Liver (tissue), 9 donors: ENCODE measurements around the gene ASXL1. TPM values are rescaled to one million over a fixed set of nuclear protein-coding genes. Genes with fewer than 3 reads are reported as not detected.
"Not testable (repeated sequence)": the region's sequence is repeated elsewhere in the genome, so short reads cannot be mapped to it uniquely, and the experiment has no call there.

Experiments
- DNase-seq: peaks from one replicate; pipeline ENCODE4 v3.0.0-alpha.2; 2017; ENCODE audit warnings: low spot score
- H3K27ac ChIP-seq, 2 donors: one replicate each; pipeline ENCODE4 v1.7.0; 2013; ENCODE audit warnings: inconsistent platforms in 2 of 2, low read length in 2 of 2, control low read depth in 1 of 2, low read depth in 1 of 2, mild to moderate bottlenecking in 1 of 2
- H3K27me3 ChIP-seq, 4 donors: one replicate each; pipeline versions ENCODE4 v1.6.1 to v1.7.0; 2013; ENCODE audit warnings: low read length in 3 of 4, inconsistent platforms in 1 of 4, mild to moderate bottlenecking in 1 of 4, moderate library complexity in 1 of 4; ENCODE audit not compliant: control insufficient read depth in 4 of 4, insufficient read depth in 4 of 4
- H3K36me3 ChIP-seq, 4 donors: one replicate each; pipeline versions ENCODE4 v1.6.1 to v1.7.0; 2013; ENCODE audit warnings: low read length in 3 of 4, mild to moderate bottlenecking in 3 of 4, low read depth in 1 of 4, moderate library complexity in 1 of 4; ENCODE audit not compliant: control insufficient read depth in 4 of 4, insufficient read depth in 3 of 4
- H3K4me1 ChIP-seq, 4 donors: one replicate each; pipeline versions ENCODE4 v1.6.1 to v1.7.0; 2013; ENCODE audit warnings: low read length in 3 of 4, mild to moderate bottlenecking in 3 of 4, moderate library complexity in 1 of 4; ENCODE audit not compliant: control insufficient read depth in 4 of 4, insufficient read depth in 4 of 4
- H3K4me3 ChIP-seq, 3 donors: one replicate each; pipeline versions ENCODE4 v1.6.1 to v1.7.0; 2013; ENCODE audit warnings: low read length in 3 of 3, control low read depth in 1 of 3, low read depth in 1 of 3, mild to moderate bottlenecking in 1 of 3
- H3K9ac ChIP-seq, 2 donors: one replicate each; pipeline ENCODE4 v1.7.0; 2013; ENCODE audit warnings: low read length in 2 of 2, mild to moderate bottlenecking in 2 of 2, moderate library complexity in 2 of 2, control low read depth in 1 of 2, low read depth in 1 of 2
- H3K9me3 ChIP-seq, 4 donors: one replicate each; pipeline versions ENCODE4 v1.6.1 to v1.7.0; 2013; ENCODE audit warnings: low read length in 3 of 4; ENCODE audit not compliant: control insufficient read depth in 4 of 4
- EGR1 ChIP-seq, 2 donors: IDR thresholded peaks; 2 replicates each; pipeline ENCODE4 v1.6.1; 2016 to 2018; ENCODE audit warnings: antibody characterized with exemption in 2 of 2, low read depth in 2 of 2
- FOXA1 ChIP-seq: IDR thresholded peaks from 2 replicates; pipeline ENCODE4 v1.6.1; 2016; ENCODE audit warnings: antibody characterized with exemption
- FOXA2 ChIP-seq: IDR thresholded peaks from 2 replicates; pipeline ENCODE4 v1.6.1; 2016; ENCODE audit warnings: antibody characterized with exemption
- GABPA ChIP-seq, 2 donors: IDR thresholded peaks in 1 of 2; conservative IDR thresholded peaks in 1 of 2; 2 replicates each; pipeline ENCODE4 v1.6.1; 2016; ENCODE audit warnings: antibody characterized with exemption in 2 of 2, mild to moderate bottlenecking in 1 of 2, moderate library complexity in 1 of 2
- HNF4A ChIP-seq, 2 donors: conservative IDR thresholded peaks; 2 replicates each; pipeline ENCODE4 v1.6.1; 2016; ENCODE audit warnings: antibody characterized with exemption in 2 of 2, mild to moderate bottlenecking in 2 of 2
- HNF4G ChIP-seq: IDR thresholded peaks from 2 replicates; pipeline ENCODE4 v1.6.1; 2016; ENCODE audit warnings: antibody characterized with exemption
- JUND ChIP-seq, 2 donors: IDR thresholded peaks; 2 replicates each; pipeline ENCODE4 v1.6.1; 2016; ENCODE audit warnings: antibody characterized with exemption in 2 of 2
- NR2F2 ChIP-seq: IDR thresholded peaks from 2 replicates; pipeline ENCODE4 v1.6.1; 2016; ENCODE audit warnings: antibody characterized with exemption
- RAD21 ChIP-seq, 2 donors: IDR thresholded peaks; 2 replicates each; pipeline ENCODE4 v1.6.1; 2016; ENCODE audit warnings: antibody characterized with exemption in 2 of 2, mild to moderate bottlenecking in 2 of 2
- RXRA ChIP-seq, 2 donors: IDR thresholded peaks; 2 replicates each; pipeline ENCODE4 v1.6.1; 2017 to 2018; ENCODE audit warnings: antibody characterized with exemption in 2 of 2, mild to moderate bottlenecking in 1 of 2
- SP1 ChIP-seq: IDR thresholded peaks from 2 replicates; pipeline ENCODE4 v1.6.1; 2018; ENCODE audit warnings: antibody characterized with exemption, mild to moderate bottlenecking
- TAF1 ChIP-seq: conservative IDR thresholded peaks from 2 replicates; pipeline ENCODE4 v1.6.1; 2016; ENCODE audit warnings: antibody characterized with exemption, mild to moderate bottlenecking
- YY1 ChIP-seq: IDR thresholded peaks from 2 replicates; pipeline ENCODE4 v1.6.1; 2016; ENCODE audit warnings: antibody characterized with exemption, mild to moderate bottlenecking
- WGBS: extraction: QIAGEN DNeasy Blood & Tissue Kit; methylation state at CpG from one replicate; pipeline ENCODE4 v1.1.7; 2013; 5-methylcytosine and 5-hydroxymethylcytosine counted together
- polyA plus RNA-seq, 2 donors: library from polyadenylated mRNA; stranded (reverse) in 1 of 2; unstranded in 1 of 2; fragments of 200-250 nt in 1 of 2; fragments of >200 nt in 1 of 2; fragmentation: Nextera tagmentation in 1 of 2; extraction: Ambion mirVana in 1 of 2; gene quantifications; one replicate each; pipeline versions ENCODE4 v1.2.1 to v1.2.3, GENCODE V29; 2013 to 2015
- total RNA-seq, 2 donors: library from RNA; depleted of rRNA; stranded (reverse); fragments of >200 nt; gene quantifications; one replicate each; pipeline ENCODE4 v1.2.3, GENCODE V29; 2014
- TF ChIP-seq, protein P1 (sequence below): IDR thresholded peaks from 2 replicates; pipeline ENCODE4 v1.6.1; 2016; ENCODE audit warnings: antibody characterized with exemption
- TF ChIP-seq, protein P2 (sequence below): IDR thresholded peaks from 2 replicates; pipeline ENCODE4 v1.6.1; 2016; ENCODE audit warnings: antibody characterized with exemption
- TF ChIP-seq, protein P3 (sequence below): fragments of 150-350 bp; IDR thresholded peaks from 2 replicates; pipeline ENCODE4 v1.5.1; 2017; ENCODE audit warnings: improper control_type of control experiment, low read depth, low read length; ENCODE audit not compliant: missing input control
- TF ChIP-seq, protein P4 (sequence below): IDR thresholded peaks from 2 replicates; pipeline ENCODE4 v1.6.1; 2016; ENCODE audit warnings: antibody characterized with exemption, mild to moderate bottlenecking
- TF ChIP-seq, protein P5 (sequence below): IDR thresholded peaks from 2 replicates; pipeline ENCODE4 v1.6.1; 2016; ENCODE audit warnings: antibody characterized with exemption
- donor health status: healthy.
- donor health status: healthy.
- donor health status: healthy.
- donor health status: healthy.
- donor health status: healthy.

The ASXL1 gene
- total and polyA plus RNA-seq, 4 donors, result 13.4 to 61.3 (median 24.5) TPM

DNA sequence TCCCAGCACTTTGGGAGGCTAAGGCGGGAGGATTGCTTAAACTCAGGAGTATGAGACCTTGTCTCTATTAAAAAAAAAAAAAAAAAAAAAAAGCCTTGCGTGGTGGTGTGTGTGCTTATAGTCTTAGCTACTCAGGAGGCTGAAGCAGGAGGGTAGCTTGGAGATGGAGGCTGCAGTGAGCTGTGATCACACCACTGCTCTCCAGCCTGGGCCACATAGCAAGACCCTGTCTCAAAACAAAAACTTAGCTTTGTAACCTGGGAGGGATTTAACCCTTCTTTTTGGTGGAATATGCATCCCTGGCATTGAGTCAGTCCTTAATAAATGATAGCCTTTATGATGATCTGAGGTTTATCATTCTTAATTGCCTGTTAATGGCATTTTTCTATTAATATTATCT is 12.8 kb downstream of the ASXL1 start:
- TF ChIP-seq HNF4G (no peak), EGR1 (IDR thresholded peaks at IDR 0.05; ENCODE audit: low read depth in 2 of 2) (no peak), GABPA (IDR thresholded peaks at IDR 0.05 in 1 of 2, conservative IDR thresholded peaks at IDR 0.05 in 1 of 2) (no peak)
- H3K27me3 ChIP-seq, result no peaks in the 10 kb centered on the region
- no peak for DNase-seq
- peaks cover 7 to 40% (median 39%) of the 10 kb centered on the region in 4 donors for H3K4me1 ChIP-seq
- peak overlapping the region in 1 of 2 donors; percentile 12 for H3K9ac ChIP-seq
- no peaks in the 10 kb centered on the region for H3K9me3 ChIP-seq
- WGBS, result 98% methylated on average over 2 of the region's 2 CpGs
- no peak overlapping the region for H3K27ac ChIP-seq
- H3K36me3 ChIP-seq, result peaks cover 5 to 24% (median 13%) of the 10 kb centered on the region in 4 donors
- no peak overlapping the region for H3K4me3 ChIP-seq

DNA sequence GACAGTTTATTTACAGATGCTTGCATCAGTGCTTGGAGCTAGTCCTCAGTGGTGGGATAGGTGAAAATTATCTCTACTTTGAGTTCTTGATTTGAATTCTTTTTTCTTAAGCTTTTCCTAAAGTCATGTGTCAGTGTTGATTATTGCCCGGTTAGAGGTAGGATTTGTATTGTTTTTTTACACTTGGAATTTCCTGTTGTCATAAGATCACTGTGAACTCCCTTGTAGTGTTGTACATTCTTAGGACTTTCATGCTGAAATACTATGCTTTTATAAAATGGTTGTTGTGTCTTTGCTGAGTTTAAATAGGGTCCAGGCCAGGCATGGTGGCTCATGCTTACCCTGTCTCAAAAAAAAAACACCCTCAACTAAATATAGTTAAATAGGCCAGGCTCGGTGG is 20.3 kb downstream of the ASXL1 start:
- H3K9ac ChIP-seq, result no peak overlapping the region
- H3K4me3 ChIP-seq, result no peak overlapping the region
- H3K36me3 ChIP-seq, result peaks cover 5 to 10% (median 7%) of the 10 kb centered on the region in 4 donors
- H3K4me1 ChIP-seq, result no peaks in the 10 kb centered on the region
- no peaks in the 10 kb centered on the region for H3K9me3 ChIP-seq
- H3K27me3 ChIP-seq, result no peaks in the 10 kb centered on the region
- TF ChIP-seq, protein P1, sequence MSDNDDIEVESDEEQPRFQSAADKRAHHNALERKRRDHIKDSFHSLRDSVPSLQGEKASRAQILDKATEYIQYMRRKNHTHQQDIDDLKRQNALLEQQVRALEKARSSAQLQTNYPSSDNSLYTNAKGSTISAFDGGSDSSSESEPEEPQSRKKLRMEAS, result no peak
- TF ChIP-seq TAF1 (no peak), RAD21 (IDR thresholded peaks at IDR 0.05) (no peak), JUND (IDR thresholded peaks at IDR 0.05) (no peak), EGR1 (IDR thresholded peaks at IDR 0.05; ENCODE audit: low read depth in 2 of 2) (no peak), HNF4A (conservative IDR thresholded peaks at IDR 0.05) (no peak), GABPA (IDR thresholded peaks at IDR 0.05 in 1 of 2, conservative IDR thresholded peaks at IDR 0.05 in 1 of 2) (no peak), HNF4G (no peak), FOXA1 (no peak), YY1 (no peak), RXRA (IDR thresholded peaks at IDR 0.05) (no peak), SP1 (no peak), NR2F2 (no peak), FOXA2 (no peak)
- TF ChIP-seq, protein P2, sequence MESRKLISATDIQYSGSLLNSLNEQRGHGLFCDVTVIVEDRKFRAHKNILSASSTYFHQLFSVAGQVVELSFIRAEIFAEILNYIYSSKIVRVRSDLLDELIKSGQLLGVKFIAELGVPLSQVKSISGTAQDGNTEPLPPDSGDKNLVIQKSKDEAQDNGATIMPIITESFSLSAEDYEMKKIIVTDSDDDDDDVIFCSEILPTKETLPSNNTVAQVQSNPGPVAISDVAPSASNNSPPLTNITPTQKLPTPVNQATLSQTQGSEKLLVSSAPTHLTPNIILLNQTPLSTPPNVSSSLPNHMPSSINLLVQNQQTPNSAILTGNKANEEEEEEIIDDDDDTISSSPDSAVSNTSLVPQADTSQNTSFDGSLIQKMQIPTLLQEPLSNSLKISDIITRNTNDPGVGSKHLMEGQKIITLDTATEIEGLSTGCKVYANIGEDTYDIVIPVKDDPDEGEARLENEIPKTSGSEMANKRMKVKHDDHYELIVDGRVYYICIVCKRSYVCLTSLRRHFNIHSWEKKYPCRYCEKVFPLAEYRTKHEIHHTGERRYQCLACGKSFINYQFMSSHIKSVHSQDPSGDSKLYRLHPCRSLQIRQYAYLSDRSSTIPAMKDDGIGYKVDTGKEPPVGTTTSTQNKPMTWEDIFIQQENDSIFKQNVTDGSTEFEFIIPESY, result no peak
- TF ChIP-seq, protein P3, sequence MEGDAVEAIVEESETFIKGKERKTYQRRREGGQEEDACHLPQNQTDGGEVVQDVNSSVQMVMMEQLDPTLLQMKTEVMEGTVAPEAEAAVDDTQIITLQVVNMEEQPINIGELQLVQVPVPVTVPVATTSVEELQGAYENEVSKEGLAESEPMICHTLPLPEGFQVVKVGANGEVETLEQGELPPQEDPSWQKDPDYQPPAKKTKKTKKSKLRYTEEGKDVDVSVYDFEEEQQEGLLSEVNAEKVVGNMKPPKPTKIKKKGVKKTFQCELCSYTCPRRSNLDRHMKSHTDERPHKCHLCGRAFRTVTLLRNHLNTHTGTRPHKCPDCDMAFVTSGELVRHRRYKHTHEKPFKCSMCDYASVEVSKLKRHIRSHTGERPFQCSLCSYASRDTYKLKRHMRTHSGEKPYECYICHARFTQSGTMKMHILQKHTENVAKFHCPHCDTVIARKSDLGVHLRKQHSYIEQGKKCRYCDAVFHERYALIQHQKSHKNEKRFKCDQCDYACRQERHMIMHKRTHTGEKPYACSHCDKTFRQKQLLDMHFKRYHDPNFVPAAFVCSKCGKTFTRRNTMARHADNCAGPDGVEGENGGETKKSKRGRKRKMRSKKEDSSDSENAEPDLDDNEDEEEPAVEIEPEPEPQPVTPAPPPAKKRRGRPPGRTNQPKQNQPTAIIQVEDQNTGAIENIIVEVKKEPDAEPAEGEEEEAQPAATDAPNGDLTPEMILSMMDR, result no peak
- TF ChIP-seq, protein P4, sequence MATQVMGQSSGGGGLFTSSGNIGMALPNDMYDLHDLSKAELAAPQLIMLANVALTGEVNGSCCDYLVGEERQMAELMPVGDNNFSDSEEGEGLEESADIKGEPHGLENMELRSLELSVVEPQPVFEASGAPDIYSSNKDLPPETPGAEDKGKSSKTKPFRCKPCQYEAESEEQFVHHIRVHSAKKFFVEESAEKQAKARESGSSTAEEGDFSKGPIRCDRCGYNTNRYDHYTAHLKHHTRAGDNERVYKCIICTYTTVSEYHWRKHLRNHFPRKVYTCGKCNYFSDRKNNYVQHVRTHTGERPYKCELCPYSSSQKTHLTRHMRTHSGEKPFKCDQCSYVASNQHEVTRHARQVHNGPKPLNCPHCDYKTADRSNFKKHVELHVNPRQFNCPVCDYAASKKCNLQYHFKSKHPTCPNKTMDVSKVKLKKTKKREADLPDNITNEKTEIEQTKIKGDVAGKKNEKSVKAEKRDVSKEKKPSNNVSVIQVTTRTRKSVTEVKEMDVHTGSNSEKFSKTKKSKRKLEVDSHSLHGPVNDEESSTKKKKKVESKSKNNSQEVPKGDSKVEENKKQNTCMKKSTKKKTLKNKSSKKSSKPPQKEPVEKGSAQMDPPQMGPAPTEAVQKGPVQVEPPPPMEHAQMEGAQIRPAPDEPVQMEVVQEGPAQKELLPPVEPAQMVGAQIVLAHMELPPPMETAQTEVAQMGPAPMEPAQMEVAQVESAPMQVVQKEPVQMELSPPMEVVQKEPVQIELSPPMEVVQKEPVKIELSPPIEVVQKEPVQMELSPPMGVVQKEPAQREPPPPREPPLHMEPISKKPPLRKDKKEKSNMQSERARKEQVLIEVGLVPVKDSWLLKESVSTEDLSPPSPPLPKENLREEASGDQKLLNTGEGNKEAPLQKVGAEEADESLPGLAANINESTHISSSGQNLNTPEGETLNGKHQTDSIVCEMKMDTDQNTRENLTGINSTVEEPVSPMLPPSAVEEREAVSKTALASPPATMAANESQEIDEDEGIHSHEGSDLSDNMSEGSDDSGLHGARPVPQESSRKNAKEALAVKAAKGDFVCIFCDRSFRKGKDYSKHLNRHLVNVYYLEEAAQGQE, result no peak
- TF ChIP-seq, protein P5, sequence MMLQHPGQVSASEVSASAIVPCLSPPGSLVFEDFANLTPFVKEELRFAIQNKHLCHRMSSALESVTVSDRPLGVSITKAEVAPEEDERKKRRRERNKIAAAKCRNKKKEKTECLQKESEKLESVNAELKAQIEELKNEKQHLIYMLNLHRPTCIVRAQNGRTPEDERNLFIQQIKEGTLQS, result no peak
- 81% methylated on average over 2 of the region's 2 CpGs for WGBS
- DNase-seq, result no peak
- H3K27ac ChIP-seq, result no peak overlapping the region

DNA sequence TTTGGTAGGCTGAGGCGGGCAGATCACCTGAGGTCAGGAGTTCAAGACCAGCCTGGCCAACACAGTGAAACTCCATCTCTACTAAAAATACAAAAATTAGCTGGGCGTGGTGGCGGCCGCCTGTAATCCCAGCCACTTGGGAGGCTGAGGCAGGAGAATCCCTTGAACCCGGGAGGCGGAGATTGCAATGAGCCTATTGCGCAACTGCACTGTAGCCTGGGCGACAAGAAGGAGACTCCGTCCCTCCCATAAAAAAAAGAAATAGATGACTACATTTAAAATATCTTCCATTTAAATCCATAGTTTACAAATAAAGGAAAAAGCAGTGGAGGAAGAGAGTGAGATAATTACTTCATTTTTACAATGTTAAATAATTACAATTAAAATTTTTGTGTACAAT is 21.9 kb downstream of the ASXL1 start:
- H3K27ac ChIP-seq, DNase-seq, H3K9me3 ChIP-seq, H3K27me3 ChIP-seq, H3K36me3 ChIP-seq, H3K4me3 ChIP-seq, H3K9ac ChIP-seq, H3K4me1 ChIP-seq: not testable (repeated sequence)
- WGBS, result 97% methylated on average over 9 of the region's 9 CpGs
